Activated naive CD8-positive, alpha-beta T cell treated with anti-CD3 and anti-CD28 coated beads, Interleukin-2, amount 50 U/mL, for 16 hours (primary cell): ENCODE measurements around the gene KLHDC7A.
"Not testable (repeated sequence)": the region's sequence is repeated elsewhere in the genome, so short reads cannot be mapped to it uniquely, and the experiment has no call there.

Experiments
- DNase-seq: peaks from one replicate; pipeline ENCODE4 v3.0.0-alpha.2; 2020; ENCODE audit warnings: low read depth, low spot score

KLHDC7A gene

GRCh38 chr1:18480315-18481189, at the start of gene KLHDC7A:
KLHDC7A (plus strand) TSS chr1:18480930; CDS start chr1:18480982, 52 bp downstream.
- no peak for DNase-seq

GRCh38 chr1:18434041-18434440, 46.7 kb upstream of the KLHDC7A start:
- no peak for DNase-seq

DNA sequence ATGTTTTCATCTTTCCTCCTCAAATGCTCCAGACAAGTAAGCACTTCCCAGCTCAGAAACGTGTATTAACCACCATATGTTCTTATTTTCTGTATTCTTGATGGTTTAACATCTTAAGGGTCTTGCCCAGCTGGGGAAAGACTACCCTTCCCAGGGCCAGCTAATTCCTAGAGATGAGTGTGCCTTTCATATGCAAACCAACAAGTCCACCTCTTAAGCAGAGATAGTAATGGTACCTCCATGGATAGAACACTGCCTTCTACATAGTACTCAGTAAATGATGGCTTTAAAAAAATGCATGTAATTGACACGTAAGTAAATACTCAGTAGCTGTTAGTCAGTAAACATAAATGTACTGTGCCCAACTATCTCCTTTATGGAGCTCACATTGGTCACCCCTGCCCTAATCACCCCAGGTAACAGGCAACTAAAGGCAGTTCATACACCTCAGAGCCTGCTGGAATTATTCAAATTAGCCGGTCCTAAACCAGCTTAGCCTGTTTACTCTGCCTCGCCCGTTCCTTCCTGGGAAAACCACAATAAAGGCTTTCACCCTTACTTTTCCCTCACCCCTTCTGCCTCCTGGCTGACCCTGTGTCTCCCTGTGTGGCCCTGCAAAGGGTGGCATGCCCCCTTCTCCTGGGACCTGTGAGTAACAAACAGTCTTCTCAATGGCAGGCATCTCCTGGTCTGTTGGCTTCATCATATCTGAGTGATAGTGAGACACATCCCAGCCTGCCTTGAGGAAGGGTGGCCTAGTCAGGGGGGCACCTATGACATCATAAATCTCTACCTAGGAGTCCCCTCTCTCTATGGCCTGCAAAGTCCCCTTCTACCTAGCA, 40.1 kb upstream of the KLHDC7A start:
- DNase-seq, result no peak

GRCh38 chr1:18443587-18444520, 36.9 kb upstream of the KLHDC7A start:
- no peak for DNase-seq

DNA sequence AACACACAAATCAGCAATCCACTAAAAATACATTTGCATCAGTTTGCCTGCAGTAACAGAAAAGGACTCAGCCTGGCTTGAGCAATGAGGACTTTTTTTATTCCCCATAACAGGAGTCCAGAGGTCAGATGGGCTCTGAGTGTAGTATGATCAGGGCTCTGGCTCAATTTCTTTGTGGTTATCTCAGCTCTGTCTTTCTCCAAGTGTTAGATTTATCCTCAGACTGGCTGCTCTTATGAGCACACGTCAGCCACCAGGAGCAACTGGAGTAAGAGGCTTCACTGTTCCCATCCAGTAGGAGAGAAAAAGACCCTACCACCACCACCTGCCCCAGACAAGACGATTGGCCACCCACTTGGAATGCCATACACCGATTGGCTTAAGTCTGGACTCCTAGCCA, 36.2 kb upstream of the KLHDC7A start:
- no peak for DNase-seq

- DNase-seq, result no peak
Observed at GRCh38 chr1:18446751-18447150, 34.0 kb upstream of the KLHDC7A start.

GRCh38 chr1:18447509-18448220, 33.1 kb upstream of the KLHDC7A start:
- DNase-seq, result no peak

GRCh38 chr1:18448889-18449288, 31.8 kb upstream of the KLHDC7A start:
- no peak for DNase-seq

DNA sequence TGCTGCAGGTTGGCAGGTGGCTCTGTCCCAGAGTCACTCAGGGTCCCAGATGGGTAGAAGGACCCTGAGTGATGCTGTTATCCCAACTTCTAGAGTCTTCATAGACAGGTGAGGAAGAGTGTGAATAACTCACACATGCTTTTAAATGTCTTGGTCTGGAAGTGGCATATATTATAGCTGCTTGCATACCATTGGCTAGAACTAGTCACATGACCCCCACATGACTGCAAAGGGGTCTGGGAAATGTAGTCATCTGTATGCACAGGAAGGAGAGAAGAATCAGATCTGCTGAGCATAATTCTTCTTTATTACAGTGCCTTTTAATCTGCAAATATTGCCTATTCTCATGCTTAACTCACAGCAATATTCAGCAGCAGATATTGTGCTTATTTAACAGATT, 28.2 kb upstream of the KLHDC7A start:
- no peak for DNase-seq

GRCh38 chr1:18458133-18459092, 22.3 kb upstream of the KLHDC7A start:
- DNase-seq, result no peak

DNA sequence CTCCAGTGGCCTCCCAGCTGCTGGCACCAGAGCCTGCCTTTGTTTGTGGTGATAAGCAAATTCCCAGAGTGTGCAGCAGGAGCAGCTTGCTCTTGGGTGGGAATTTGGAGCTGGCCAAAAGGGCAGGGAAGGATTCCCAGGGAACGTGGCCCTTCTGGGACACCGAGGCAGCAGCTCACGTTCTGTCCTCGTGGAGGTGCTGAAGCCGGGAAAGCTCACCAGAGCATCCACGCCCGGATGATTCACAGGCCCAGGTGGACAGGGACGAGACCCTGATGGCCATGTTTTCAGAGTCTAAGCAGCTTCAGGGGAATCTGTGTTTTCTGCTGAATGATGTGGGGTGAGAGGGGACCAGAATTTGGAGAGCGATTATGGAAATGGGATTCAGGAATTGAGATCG, 19.1 kb upstream of the KLHDC7A start:
- no peak for DNase-seq

DNA sequence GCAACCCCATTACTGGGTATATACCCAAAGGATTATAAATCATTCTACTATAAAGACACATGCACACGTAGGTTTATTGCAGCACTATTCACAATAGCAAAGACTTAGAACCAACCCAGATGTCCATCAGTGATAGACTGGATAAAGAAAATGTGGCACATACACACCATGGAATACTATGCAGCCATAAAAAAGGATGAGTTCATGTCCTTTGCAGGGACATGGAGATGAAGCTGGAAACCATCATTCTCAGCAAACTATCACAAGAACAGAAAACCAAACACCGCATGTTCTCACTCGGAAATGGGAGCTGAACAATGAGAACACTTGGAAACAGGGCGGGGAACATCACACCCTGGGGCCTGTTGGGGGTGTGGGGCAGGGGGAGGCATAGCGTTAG, 18.2 kb upstream of the KLHDC7A start:
- not testable (repeated sequence) for DNase-seq

GRCh38 chr1:18463063-18463462, 17.7 kb upstream of the KLHDC7A start:
- no peak for DNase-seq

GRCh38 chr1:18463984-18464664, 16.6 kb upstream of the KLHDC7A start:
- DNase-seq, result no peak

GRCh38 chr1:18464665-18465050, 16.1 kb upstream of the KLHDC7A start:
- DNase-seq, result no peak

DNA sequence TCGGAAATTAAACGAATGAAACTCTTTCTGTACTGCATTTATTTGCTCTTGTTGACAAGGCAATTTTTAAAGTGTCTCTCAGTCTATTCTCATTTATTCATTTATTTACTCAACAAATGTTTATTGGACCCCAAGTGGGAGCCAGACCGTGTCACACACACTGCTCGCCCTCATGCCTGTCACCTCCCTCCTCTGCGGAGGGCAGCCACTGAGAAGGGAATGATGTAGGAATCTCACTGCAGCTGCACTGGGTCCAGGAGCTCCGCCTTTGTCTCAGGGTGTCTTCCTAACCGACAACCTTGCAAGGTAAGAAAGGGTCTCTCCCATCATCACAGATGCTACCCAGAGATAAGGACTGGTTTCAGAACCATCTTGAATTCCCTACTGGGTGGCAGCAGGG, 14.1 kb upstream of the KLHDC7A start:
- DNase-seq, result no peak

- no peak for DNase-seq
Observed at GRCh38 chr1:18468570-18468969, 12.2 kb upstream of the KLHDC7A start.

- no peak for DNase-seq
Observed at GRCh38 chr1:18469514-18469913, 11.2 kb upstream of the KLHDC7A start.

DNA sequence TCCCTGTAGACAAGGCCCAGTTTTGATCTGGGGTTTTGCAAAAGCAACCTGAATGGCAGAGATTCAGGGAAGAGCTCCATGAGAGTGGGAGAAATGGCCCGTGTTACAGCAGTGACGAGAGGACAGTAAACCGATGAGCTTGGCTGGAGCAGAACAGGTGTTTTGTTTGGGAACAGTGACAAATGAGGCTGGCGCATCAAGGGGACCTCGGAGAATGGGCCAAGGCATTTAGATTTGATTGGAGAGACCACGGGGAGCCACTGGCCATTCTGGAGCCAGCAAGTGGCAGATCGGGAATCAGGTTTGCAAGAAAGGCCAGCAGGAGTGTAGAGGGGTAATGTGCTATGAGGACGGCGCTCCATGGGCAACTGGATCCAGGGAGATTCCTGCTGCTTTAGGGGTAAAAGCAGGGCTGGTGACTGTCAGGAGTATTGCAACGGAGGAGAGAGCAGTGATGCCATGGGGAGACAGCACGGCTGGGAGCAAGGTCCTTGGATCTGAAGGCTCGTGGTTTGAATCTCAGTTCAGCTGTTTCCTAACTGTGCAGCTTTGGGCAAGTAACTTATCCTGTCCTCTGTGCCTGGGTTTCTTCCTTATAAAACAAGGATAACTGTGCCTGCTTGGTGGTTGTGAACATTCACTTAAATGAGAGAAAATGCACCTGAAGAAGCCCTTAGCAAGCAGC, 9.9 kb upstream of the KLHDC7A start:
- no peak for DNase-seq
